HG03469 (cell line): ENCODE data around the gene SCARB2.
"Not testable (repeated sequence)": the region's sequence is repeated elsewhere in the genome, so short reads cannot be mapped to it uniquely, and the experiment has no call there.

Experiments used
- ATAC-seq: cut with Tn5 transposase; IDR thresholded peaks from one replicate; pipeline ENCODE4 v1.9.1; 2021; ENCODE audit warnings: mild to moderate bottlenecking, moderate library complexity, moderate number of reproducible peaks; ENCODE audit not compliant: unreplicated experiment

SCARB2 gene, protein sequence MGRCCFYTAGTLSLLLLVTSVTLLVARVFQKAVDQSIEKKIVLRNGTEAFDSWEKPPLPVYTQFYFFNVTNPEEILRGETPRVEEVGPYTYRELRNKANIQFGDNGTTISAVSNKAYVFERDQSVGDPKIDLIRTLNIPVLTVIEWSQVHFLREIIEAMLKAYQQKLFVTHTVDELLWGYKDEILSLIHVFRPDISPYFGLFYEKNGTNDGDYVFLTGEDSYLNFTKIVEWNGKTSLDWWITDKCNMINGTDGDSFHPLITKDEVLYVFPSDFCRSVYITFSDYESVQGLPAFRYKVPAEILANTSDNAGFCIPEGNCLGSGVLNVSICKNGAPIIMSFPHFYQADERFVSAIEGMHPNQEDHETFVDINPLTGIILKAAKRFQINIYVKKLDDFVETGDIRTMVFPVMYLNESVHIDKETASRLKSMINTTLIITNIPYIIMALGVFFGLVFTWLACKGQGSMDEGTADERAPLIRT

DNA sequence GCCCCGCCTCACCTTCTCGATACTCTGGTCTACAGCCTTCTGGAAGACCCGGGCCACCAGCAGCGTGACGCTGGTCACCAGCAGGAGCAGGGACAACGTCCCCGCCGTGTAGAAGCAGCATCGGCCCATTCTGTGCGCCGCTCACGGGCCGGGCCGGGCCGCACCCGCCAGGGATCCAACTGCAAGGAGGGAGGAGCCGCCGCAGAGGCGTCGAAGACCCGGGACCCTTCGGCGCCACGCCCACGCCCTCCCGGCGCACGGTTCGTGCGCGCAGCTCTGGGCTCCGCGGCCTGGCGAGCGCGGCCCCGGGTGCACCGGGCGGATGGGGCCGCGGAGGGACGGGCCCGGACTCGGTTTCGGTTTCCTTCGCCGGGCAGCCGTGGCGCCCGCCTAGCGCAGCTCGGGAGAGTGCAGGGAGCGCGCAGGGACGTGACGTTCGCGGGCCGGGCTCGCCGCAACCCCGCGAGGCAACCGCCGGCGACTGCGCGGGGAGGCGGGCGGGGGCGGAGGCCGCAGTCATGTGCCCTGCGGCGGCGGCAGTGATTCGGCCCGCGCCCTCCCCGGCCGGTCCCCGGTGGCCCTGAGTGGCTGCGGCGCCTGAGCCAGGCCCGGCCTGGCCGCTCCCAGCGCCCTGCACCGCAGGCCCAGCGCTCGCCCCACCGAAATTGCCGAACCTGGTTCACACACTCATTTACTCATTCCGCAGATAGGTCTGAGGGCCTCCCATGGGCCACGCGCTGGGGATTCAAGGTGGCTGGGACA is at the start of gene SCARB2:
SCARB2 (minus strand) TSS at position 410 of the 762 bp plus-strand sequence; CDS start at position 129, 281 bp downstream.
- peak; percentile 57 for ATAC-seq

DNA sequence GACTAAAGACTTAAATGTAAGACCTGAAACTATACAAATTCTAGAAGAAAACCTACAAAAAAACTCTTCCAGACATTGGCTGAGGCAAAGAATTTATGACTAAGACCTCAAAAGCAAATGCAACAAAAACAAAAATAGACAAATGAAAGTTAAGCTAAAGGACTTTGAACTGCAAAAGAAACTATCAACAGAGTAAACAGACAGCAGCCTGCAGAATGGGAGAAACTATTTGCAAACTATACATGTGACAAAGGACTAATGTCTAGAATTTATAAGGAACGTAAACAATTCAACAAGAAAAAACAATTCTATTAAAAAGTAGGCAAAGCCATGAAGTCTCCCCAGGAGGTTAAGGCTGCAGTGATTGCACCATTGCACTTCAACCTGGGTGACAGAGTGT is 46.9 kb upstream of the SCARB2 start:
- no peak for ATAC-seq

DNA sequence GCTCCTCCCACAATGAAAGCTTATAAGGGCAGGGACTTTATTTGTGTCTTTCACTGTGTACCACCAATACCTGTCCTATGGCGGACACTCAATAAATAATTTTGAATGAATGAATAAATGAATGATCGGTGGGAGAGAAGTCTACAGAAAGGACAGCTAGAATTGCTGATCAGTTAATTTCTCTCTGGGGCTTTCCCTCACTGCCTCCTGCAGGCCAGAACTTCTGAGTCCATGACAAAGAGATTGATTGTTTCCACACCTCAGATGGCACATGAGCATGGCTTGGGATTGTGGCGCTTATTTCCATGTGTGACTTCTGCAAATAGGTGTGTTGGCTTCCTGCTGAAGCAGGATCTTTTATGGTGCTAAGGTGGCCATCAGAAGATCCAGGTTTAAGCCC is 44.2 kb upstream of the SCARB2 start:
- no peak for ATAC-seq

DNA sequence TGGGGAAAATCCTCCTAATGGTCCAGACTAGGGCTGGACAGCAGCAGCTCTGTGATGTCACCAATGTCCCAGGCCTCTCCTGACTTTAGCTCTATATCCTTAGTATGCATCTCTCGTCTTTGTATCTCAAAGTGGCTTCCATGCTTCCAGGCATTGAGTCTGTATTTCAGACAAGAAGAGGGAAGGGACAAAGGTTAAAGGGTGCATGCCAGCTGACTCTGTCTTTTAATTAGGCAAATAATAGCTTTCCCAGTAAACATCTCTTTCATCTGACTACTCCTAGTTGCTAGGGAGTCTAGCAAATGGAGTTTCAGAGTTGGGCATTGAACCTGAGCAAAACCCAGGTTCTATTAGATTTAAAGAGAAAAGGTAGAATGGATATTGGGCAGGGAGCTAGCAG is 43.3 kb upstream of the SCARB2 start:
- no peak for ATAC-seq

DNA sequence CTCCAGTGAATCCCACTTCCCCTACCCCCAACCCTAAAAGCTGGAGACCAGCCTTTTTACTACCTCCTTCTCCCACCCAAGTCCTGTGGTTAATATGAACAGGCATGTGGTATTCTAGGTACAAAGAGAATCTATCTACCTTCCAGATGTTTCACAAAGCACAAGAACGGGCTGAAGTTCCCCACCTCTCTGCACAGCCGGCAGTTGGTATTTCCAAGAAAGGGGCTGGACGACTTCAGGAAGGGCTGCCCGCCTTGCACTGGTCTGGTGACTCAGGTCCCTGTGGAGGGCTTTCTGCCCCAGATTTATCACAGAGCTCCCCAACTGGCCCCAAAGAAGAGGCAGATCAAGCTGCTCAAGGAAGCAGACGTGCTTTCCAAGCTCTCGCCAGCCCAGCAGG is 42.4 kb upstream of the SCARB2 start:
- ATAC-seq = no peak

DNA sequence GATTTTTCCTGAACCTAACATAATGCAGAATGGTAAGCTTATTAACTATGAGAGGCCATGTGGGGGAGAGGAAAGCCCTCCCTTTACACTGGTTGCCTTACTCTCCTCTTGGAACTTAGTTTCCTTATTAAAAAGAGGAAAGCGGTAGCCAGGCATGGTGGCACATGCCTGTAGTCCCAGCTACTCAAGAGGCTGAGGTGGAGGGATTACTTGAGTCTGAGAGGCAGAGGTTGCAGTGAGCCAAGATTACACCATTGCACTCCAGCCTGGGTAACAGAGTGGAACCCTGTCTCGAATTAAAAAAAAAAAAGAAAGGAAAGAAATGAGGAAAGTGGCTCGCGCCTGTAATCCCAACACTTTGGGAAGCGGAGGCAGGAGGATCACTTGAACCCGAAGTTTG is 39.9 kb upstream of the SCARB2 start:
- ATAC-seq = no peak

DNA sequence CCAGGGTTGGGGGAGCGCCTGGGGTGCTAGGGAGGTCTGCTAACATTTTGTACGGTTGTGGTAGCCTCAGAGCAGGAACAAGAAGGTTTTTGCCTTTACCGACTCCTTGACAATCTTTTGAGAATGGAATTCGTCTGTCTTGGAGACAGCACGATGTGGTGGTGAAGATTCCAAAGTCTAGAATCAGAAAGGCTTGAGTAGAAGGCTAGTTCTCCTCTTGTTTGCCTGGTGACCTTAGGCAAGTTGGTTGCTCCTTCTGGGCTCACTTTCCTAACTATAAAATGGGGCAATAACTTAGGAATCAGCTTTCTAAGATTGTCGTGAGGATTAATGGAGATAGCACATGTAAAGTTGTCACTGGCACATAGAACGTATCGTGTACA is 38.6 kb upstream of the SCARB2 start:
- no peak for ATAC-seq

DNA sequence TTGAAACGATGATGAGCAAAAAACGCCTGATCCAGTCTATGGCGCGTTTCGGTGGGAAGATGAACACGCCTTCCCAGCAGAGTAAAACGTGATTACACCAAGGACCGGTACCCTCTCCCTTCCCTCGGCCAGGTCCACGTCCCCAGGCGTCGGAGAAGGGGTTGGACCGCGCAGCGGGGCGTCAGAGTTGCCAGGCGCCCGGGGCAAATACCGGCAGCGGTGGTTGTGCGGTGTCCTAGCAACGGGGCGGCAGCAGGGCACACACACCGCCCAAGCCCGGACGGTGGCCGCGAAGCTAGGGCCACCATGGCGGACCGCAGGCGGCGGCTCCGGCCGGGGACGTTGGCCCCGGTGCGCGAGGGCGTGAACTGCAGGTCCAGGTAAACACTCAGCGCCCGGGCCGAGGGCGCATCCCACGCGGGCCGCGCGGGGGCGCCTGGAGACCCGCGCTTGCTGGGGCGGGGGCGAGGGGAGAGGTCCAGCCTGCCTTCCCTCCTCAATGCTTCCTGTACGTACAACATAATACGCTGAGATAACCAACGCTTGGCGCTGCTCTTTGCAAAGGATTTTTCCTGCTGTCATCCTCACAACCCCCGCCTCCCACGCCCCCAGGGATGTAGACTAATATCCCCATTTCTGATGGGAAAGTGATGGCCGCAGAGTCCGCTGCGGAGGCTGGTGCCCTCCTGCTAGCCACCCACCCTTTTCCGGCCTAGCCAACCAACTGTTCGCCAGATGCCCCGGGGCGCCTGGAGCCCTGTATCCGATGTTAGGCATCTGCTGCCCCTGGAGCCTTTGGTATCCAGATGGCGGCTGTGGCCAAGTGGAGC is 38.0 kb upstream of the SCARB2 start, which contains the start of gene FAM47E:
FAM47E (plus strand) TSS at position 281 of the 830 bp plus-strand sequence; CDS start at position 307, 26 bp downstream.
- no peak for ATAC-seq

DNA sequence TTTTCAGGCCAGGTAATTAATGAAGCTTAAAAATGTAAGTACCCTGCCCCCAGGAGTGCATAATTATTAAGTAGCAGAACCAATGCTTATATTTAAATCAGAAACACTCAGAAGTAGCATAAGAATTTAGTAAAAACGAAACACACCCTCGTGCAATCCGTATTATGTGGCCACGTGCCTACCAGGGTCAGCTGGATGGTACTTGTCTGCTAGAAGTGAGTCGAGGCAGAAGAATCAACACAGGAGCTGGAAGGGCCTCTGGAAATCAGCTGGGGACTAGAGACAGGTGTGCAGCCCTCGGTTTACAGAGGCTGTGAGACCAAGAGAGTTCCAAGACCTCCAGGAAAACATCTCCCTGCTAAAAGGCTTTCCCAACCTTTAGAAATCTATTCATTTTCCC is 37.3 kb upstream of the SCARB2 start:
- ATAC-seq = no peak

DNA sequence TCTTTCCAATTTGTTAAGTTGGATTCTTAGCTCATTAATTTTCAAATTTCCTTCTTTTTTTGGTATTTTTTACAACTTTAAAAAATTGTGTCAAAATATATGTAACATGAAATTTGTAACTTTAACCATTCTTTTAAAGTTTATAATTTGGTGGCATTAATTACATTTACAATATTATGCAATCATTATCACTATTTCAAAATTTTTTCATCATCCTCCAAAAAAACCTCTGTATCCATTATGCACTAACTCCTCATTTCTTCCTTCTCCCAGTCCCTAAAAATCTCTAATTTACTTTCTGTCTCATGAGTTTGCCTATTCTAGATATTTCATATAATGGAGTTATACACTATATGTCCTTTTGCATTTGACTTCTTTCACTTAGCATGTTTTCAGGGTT is 33.2 kb upstream of the SCARB2 start:
- no peak for ATAC-seq

DNA sequence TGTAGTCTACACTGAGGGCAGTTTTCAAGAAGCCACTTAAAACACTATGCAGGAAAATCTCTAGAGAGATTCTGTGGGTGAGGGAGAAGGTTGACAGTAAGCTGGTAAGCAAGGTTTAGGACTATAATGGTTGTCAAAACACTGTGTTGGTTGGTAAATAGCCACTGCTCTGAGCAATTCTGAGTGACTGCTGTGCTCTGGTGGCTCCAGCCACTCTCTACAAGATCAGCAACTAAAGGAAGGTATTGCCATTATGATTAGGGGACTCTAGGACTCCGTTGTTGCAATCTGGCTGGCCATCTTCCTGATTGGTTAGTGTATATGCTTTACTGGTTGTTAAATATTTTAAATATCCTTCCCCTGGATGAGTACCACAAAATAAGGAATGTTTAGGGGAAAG is 32.4 kb upstream of the SCARB2 start:
- no peak for ATAC-seq

DNA sequence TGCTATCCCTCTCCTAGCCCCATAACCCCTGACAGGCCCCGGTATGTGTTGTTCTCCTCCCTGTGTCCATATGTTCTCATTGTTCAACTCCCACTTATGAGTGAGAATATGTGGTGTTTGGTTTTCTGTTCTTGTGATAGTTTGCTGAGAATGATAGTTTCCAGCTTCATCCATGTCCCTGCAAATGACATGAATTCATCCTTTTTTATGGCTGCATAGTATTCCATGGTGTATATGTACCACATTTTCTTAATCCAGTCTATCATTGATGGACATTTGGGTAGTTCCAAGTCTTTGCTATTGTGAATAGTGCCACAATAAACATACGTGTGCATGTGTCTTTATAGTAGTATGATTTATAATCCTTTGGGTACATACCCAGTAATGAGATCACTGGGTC is 30.3 kb upstream of the SCARB2 start:
- ATAC-seq = not testable (repeated sequence)

DNA sequence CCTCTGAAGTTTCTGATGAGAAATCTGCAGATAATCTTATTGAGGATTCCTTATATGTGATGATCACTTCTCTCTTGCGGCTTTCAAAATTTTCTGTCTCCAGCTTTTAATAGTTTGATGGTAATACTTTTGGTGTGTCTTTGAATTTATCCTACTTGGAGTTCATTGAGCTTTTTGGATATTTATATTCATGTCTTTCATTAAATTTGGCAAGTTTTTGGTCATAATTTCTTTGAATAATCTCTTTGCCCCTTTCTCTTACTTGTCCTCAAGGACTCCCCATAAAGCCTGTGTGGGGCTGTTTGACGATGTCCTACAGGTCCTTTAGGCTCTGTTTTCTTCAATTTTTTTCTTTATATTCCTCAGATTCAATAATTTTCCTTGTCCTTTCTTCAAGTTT is 26.6 kb upstream of the SCARB2 start:
- no peak for ATAC-seq

DNA sequence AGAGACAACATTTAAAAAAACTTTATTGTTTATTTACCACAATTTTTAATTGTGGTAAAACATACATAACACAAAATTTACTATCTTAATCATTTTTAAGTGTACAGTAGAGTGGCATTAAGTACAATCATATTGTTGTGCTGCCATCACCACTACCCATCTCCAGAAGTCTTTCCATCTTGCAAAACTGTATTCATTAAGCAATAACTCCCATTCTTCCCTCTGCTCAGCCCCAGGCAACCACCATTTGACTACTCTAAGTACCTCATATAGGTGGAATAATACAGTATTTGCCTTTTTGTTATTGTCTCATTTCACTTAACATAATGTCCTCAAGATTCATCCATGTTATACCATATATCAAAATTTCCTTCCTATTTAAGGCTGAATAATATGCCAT is 25.1 kb upstream of the SCARB2 start:
- no peak for ATAC-seq

DNA sequence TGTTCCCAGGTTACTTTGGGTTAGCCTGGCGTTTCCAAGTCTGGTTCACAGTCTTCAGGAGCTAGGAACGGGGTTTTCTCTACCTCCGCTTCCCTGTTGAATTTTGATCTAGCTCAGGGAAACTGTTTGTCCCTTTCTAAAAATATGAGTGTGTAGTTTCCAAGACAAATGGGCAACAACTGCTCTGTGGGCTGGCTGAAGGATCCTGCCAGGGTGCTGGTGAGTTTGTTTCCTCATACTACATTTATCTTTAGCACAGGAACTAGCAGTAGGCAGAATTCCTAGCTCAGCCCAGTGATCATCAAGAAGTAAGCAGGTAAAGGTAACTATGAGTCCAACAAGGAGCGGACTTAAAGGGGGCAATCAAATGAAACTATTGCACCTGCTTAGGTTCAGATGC is 24.6 kb upstream of the SCARB2 start:
- no peak for ATAC-seq

DNA sequence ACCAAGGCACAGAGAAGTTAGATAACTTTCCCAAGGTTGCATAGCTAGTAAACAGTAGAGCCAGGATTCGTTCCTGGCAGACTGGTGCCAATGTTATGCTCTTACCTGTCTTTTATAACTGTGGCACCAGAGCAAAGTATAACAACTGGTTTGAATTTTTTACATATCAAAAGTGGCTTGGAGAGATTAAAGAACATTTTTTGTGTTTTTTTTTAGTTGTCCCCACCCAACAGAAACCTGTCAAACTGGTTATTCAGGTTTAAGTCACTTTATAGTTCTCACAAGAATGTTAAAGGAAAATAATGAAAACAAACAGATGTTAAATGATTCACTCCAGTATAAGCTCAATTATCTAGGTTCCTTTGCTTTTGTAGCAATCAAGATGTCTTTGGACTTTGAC is 22.3 kb upstream of the SCARB2 start:
- ATAC-seq = no peak

DNA sequence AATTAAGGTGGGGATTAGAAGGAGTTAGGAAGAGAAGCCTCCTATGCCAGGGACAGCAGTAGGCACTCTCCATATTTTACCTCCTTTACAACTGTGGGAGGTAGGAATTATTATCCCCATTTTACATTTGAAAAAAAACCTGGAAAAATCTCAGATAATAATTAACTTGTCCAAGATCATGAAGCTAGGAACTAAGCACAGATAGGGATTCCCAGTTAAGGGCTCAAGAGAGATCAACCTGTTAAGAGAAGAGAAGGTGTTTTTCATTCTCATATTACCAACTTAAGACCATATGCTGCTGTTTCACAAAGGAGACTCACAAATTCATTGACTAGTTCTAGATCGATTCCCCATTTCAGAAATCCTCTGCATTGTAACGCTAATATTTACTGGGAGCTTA is 21.8 kb upstream of the SCARB2 start:
- no peak for ATAC-seq

DNA sequence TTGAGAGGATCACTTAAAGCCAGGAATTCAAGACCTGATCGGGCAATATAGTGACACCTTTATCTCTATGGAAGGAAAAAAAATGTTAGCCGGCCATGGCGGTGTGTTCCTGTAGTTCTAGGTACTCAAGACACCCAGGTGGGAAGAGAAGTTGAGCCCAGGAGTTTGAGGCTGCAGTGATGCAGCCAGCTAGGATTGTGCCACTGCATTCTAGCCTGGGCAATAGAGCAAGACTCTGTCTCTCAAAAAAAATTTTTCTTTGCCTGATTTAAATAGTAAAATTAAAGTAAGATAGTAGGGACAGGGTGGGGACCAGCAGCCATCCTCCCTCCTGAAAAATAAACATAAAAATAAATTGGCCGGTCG is 21.0 kb upstream of the SCARB2 start:
- ATAC-seq = no peak

DNA sequence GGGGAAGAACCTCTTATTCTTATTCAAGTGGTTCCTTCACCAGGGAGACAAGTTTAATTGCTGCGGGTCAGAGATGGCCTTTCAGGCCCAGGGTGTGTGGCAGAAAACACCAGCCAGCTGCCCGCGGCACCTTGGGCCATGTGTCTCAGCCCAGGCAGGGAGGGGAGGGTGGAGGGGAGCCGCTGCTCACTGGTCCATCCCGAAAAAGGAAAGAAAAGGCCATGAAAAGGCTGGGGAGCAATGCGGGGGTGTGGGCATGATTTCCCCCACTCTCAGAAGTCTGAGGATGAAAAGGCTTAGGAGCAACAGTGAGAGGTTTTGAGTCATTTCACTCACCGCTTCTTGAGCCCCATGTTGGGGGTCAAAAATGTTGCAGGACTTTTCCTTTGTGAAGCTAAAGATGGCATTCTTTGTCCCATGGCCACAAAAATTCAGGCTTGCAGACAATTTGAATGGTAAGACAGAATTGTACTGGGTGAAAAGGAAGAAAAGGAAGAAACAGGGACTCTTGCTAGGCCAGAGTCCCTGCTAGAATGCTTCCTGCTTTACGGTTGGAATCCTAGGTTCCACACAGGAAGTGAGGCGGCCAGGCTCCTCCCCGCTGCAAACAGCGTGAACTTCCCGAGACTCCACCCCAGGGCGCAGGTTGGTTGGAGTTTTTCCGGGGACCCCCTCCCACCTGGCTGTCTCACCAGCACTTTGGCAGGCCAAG is 20.5 kb upstream of the SCARB2 start:
- ATAC-seq = no peak

DNA sequence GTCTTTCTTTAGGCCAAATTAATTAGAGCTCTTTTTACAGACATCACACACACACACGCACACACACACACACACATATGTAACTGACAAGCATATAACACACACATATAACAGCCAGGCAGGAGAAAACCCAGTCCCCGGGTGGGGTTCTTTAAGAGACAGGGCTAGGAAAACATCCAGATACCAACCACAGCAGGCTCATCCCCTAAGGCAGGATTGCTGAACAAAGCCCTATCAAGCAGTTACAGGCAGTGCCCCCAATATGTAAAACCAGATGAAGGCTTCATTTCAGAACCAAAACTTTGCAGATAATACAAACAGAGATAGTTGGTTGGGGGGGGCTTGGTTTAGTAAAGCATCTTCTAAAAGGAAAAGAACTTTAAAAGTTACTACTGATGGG is 19.9 kb upstream of the SCARB2 start:
- ATAC-seq = no peak

DNA sequence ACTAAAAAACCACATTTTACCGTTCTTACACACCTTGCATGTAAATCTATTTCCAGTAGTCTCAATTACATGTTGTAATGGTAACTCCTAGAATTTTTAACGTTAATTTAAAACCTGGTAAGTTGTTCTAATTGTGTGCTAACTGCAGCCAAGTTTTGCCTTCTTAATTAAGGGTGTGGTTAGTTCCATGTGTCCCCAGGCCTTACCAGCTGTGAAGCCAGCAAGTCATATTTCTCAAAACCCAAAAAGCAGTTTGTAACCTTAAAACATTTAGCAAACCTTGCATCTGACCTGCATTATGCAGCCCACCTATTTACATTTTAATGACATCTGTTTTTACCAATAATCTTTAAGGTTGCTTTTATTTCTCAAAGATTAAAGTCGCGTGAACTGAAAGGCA is 19.5 kb upstream of the SCARB2 start:
- ATAC-seq = no peak
